HepG2 (cell line): Measurements from ENCODE around the gene PHKA2. TPM values are rescaled to one million over a fixed set of nuclear protein-coding genes. Genes with fewer than 3 reads are reported as not detected.

ENCODE experiments used
- ATAC-seq: fragments of 200-7000 bp; cut with Tn5 transposase; 3 replicates; pipeline ENCODE4 v1.9.1; 2020; ENCODE audit warnings: mild to moderate bottlenecking, moderate library complexity
- Bru-seq: library from RNA; stranded (reverse); fragments of 400-500 nt; gene quantifications from one replicate; lab custom pipeline; 2021; lab: Mats Ljungman, UMichigan
- BruChase-seq, 2 experiments: library from RNA; stranded (reverse); fragments of 400-500 nt; gene quantifications; one replicate each; lab custom pipeline; 2021; lab: Mats Ljungman, UMichigan
- BruUV-seq: library from RNA; stranded (reverse); fragments of 400-500 nt; replicated peaks from 2 replicates; lab custom pipeline; 2021; lab: Mats Ljungman, UMichigan
- CTCF ChIA-PET: fragments of 300-600 bp; formaldehyde crosslinking; extraction: SDS; loops from one replicate; lab custom pipeline; 2021; ENCODE audit warnings: low total read pairs, inconsistent platforms, low intra/inter-chr PET ratio; lab: Yijun Ruan, JAX
- POLR2A ChIA-PET: fragments of 350-600 bp; sonication (Branson Sonifier 250); formaldehyde crosslinking; loops from one replicate; lab custom pipeline; 2020; ENCODE audit warnings: antibody characterized with exemption, inconsistent platforms; lab: Yijun Ruan, JAX
- DNase-seq: peaks from one replicate; pipeline ENCODE4 v3.0.0-alpha.2; 2015; ENCODE audit warnings: low spot score
- FAIRE-seq: peaks from 3 replicates; lab custom pipeline; 2011; peaks lifted over from hg19 to GRCh38; lab: Jason Lieb, UNC
- H2AFZ ChIP-seq: one replicate; pipeline ENCODE4 v1.6.1; 2011; ENCODE audit warnings: low read length, inconsistent platforms
- H3K27ac ChIP-seq: fragments of 300-600 bp; 3 replicates; pipeline ENCODE4 v1.8.0; 2011; ENCODE audit warnings: mixed run types, mild to moderate bottlenecking, mixed read lengths, low read length, inconsistent platforms; ENCODE audit not compliant: insufficient read depth; ENCODE audit errors: extremely low read length
- H3K27me3 ChIP-seq, 2 experiments: fragments of 200-600 bp in 1 of 2; 2 replicates in 1 of 2; 3 replicates in 1 of 2; pipeline versions ENCODE4 v1.6.0 to v1.8.0; 2011; ENCODE audit warnings: low read length in 2 of 2, mild to moderate bottlenecking in 2 of 2, moderate library complexity in 2 of 2, inconsistent platforms in 1 of 2; ENCODE audit not compliant: insufficient read depth in 2 of 2, control insufficient read depth in 1 of 2
- H3K36me3 ChIP-seq, 2 experiments: fragments of 200-600 bp in 1 of 2; replicated peaks in 1 of 2; 2 replicates in 1 of 2; 3 replicates in 1 of 2; pipeline versions ENCODE4 v1.5.1 to v1.8.0; 2011; ENCODE audit warnings: low read length in 2 of 2, inconsistent platforms in 1 of 2; ENCODE audit not compliant: insufficient read depth in 2 of 2, control insufficient read depth in 1 of 2
- H3K4me1 ChIP-seq: 2 replicates; pipeline ENCODE4 v1.5.1; 2012; ENCODE audit warnings: low read length, inconsistent platforms; ENCODE audit not compliant: insufficient read depth
- H3K4me2 ChIP-seq: 2 replicates; pipeline ENCODE4 v1.6.0; 2011; ENCODE audit warnings: low read depth, low read length, inconsistent platforms
- H3K4me3 ChIP-seq, 3 experiments: fragments of 200-600 bp in 1 of 3; sonication (generic), shearing (Covaris generic) in 1 of 3; replicated peaks in 1 of 3; 2 replicates each; pipeline ENCODE4 v1.5.1; 2011 to 2016; ENCODE audit warnings: low read length in 3 of 3, inconsistent platforms in 2 of 3, low read depth in 2 of 3, mild to moderate bottlenecking in 2 of 3, control low read depth in 1 of 3, mixed read lengths in 1 of 3; ENCODE audit not compliant: insufficient read depth in 1 of 3
- H3K79me2 ChIP-seq: one replicate; pipeline ENCODE4 v1.6.1; 2011; ENCODE audit warnings: low read length, inconsistent platforms; ENCODE audit not compliant: insufficient read depth
- H3K9ac ChIP-seq: 2 replicates; pipeline ENCODE4 v1.6.0; 2011; ENCODE audit warnings: mild to moderate bottlenecking, low read depth, low read length, inconsistent platforms; ENCODE audit not compliant: insufficient read depth
- H3K9me3 ChIP-seq: 2 replicates; pipeline ENCODE4 v1.5.1; 2012; ENCODE audit warnings: mild to moderate bottlenecking, low read length
- H4K20me1 ChIP-seq: 2 replicates; pipeline ENCODE4 v1.6.0; 2011; ENCODE audit warnings: inconsistent platforms, mild to moderate bottlenecking, low read length, moderate library complexity; ENCODE audit not compliant: insufficient read depth
- ASH2L ChIP-seq: fragments of 300-600, 200-600 bp; sonication (generic); IDR thresholded peaks from 2 replicates; pipeline ENCODE4 v1.7.0; 2017; ENCODE audit warnings: low read depth, mild to moderate bottlenecking, moderate library complexity, mixed read lengths, low read length; ENCODE audit not compliant: insufficient read length
- CCDC6 ChIP-seq: sonication (generic); formaldehyde crosslinking; IDR thresholded peaks from 2 replicates; pipeline ENCODE4 v1.8.1; 2022; ENCODE audit warnings: mild to moderate bottlenecking, missing genetic modification reagents, moderate library complexity
- DMAP1 ChIP-seq: IDR thresholded peaks from 2 replicates; pipeline ENCODE4 v1.6.1; 2016
- E2F1 ChIP-seq: sonication (generic); formaldehyde crosslinking; IDR thresholded peaks from 2 replicates; pipeline ENCODE4 v1.5.0; 2020; ENCODE audit warnings: missing genetic modification reagents
- HOXA3 ChIP-seq: sonication (generic); formaldehyde crosslinking; IDR thresholded peaks from 2 replicates; pipeline ENCODE4 v1.5.0; 2020; ENCODE audit warnings: missing genetic modification reagents
- KDM6A ChIP-seq: IDR thresholded peaks from 2 replicates; pipeline ENCODE4 v1.6.1; 2016; ENCODE audit warnings: low read depth
- PHF8 ChIP-seq: sonication (generic); formaldehyde crosslinking; IDR thresholded peaks from 2 replicates; pipeline ENCODE4 v1.5.0; 2020; ENCODE audit warnings: missing genetic modification reagents
- ZFAT ChIP-seq: sonication (generic); formaldehyde crosslinking; conservative IDR thresholded peaks from 2 replicates; pipeline ENCODE4 v1.8.1; 2023; ENCODE audit warnings: missing genetic modification reagents, inconsistent platforms
- ZFP91 ChIP-seq: sonication (generic); formaldehyde crosslinking; IDR thresholded peaks from 2 replicates; pipeline ENCODE4 v1.9.0; 2022; ENCODE audit warnings: missing genetic modification reagents, mild to moderate bottlenecking, borderline replicate concordance
- ZNF232 ChIP-seq: sonication (generic); formaldehyde crosslinking; IDR thresholded peaks from 2 replicates; pipeline ENCODE4 v1.4.0; 2020; ENCODE audit warnings: missing genetic modification reagents, borderline replicate concordance
- ZNF24 ChIP-seq: fragments of 450-650 bp; IDR thresholded peaks from 2 replicates; pipeline ENCODE4 v1.6.1; 2017; ENCODE audit warnings: antibody characterized with exemption, mild to moderate bottlenecking
- ZNF792 ChIP-seq: IDR thresholded peaks from 2 replicates; pipeline ENCODE4 v1.6.1; 2016
- WGBS: methylation state at CpG from one replicate; pipeline ENCODE4 v1.1.6; 2017; ENCODE audit warnings: low lambda C conversion rate; 5-methylcytosine and 5-hydroxymethylcytosine counted together
- in situ Hi-C: cut with HindIII; loops from 2 replicates; pipeline ENCODE4 v1.10.0; 2017; ENCODE audit warnings: low pct_unique_long_range_greater_than_20kb; ENCODE audit not compliant: extremely low pct_ligation_motif_present
- intact Hi-C: fragments of 100-400 bp; cut with micrococcal nuclease; formaldehyde crosslinking; loops from one replicate; pipeline ENCODE4 v1.10.0; 2022; ENCODE audit not compliant: unreplicated experiment
- long read RNA-seq, 2 experiments: library from RNA in 1 of 2; library from polyadenylated mRNA in 1 of 2; stranded (forward) in 1 of 2; unstranded in 1 of 2; transcript quantifications; one replicate each; pipeline ENCODE4 v2.0.0, GENCODE V29; 2019 to 2022
- polyA minus RNA-seq, 3 experiments: library from RNA; depleted of rRNA, polyadenylated mRNA; stranded (reverse); fragments of >200 nt; gene quantifications; 2 replicates each; pipeline ENCODE4 v1.2.3, GENCODE V29; 2011; ENCODE audit warnings: low replicate concordance in 1 of 3
- polyA plus RNA-seq, 8 experiments: library from polyadenylated mRNA; depleted of rRNA in 3 of 8; stranded (reverse) in 7 of 8; unstranded in 1 of 8; fragments of >200 nt; fragmentation: Illumina TruSeq in 4 of 8; extraction: Trizol in 4 of 8; gene quantifications; 2 replicates each; pipeline versions ENCODE4 v1.2.1 to v1.2.3, GENCODE V29; 2011 to 2016; ENCODE audit warnings: low read depth in 4 of 8, missing spikeins in 1 of 8, mixed read lengths in 1 of 8; ENCODE audit not compliant: insufficient read depth in 1 of 8
- total RNA-seq, 5 experiments: library from RNA; depleted of rRNA; stranded (reverse); fragments of >200 nt; fragmentation: Illumina TruSeq; extraction: Trizol; gene quantifications; 2 replicates each; pipeline ENCODE4 v1.2.3, GENCODE V29; 2016; ENCODE audit warnings: low read depth in 1 of 5

Gene PHKA2
- 15.4 and 20.5 TPM in 2 replicates for total RNA-seq (2016; rRNA removed; fragmentation: Illumina TruSeq; extraction: Trizol)
- total RNA-seq (2016; cell fraction: cytosol; rRNA removed; fragmentation: Illumina TruSeq; extraction: Trizol; ENCODE audit: low read depth) = 3.6 and 3.8 TPM in 2 replicates
- 15.1 and 20.1 TPM in 2 replicates for total RNA-seq (2016; cell fraction: insoluble cytoplasmic fraction; rRNA removed; fragmentation: Illumina TruSeq; extraction: Trizol)
- 5.7 and 6.3 TPM in 2 replicates for total RNA-seq (2016; cell fraction: membrane; rRNA removed; fragmentation: Illumina TruSeq; extraction: Trizol)
- total RNA-seq (2016; cell fraction: nucleus; rRNA removed; fragmentation: Illumina TruSeq; extraction: Trizol) = 38.1 and 39.0 TPM in 2 replicates
- polyA plus RNA-seq (2011; rRNA removed) = 273 and 366 TPM in 2 replicates
- 63.5 and 79.6 TPM in 2 replicates for polyA plus RNA-seq (2011; cell fraction: cytosol; rRNA removed)
- 2,242 and 2,679 TPM in 2 replicates for polyA plus RNA-seq (2011; cell fraction: nucleus; rRNA removed)
- polyA plus RNA-seq (2012) = 163 and 167 TPM in 2 replicates
- 1.6 and 1.7 TPM in 2 replicates for polyA plus RNA-seq (2016; cell fraction: cytosol; fragmentation: Illumina TruSeq; extraction: Trizol; ENCODE audit: low read depth)
- polyA plus RNA-seq (2016; cell fraction: insoluble cytoplasmic fraction; fragmentation: Illumina TruSeq; extraction: Trizol; ENCODE audit: low read depth) = 15.4 and 16.9 TPM in 2 replicates
- 3.7 and 4.0 TPM in 2 replicates for polyA plus RNA-seq (2016; cell fraction: membrane; fragmentation: Illumina TruSeq; extraction: Trizol; ENCODE audit: low read depth)
- 129 and 139 TPM in 2 replicates for polyA plus RNA-seq (2016; cell fraction: nucleus; fragmentation: Illumina TruSeq; extraction: Trizol; ENCODE audit: insufficient read depth, low read depth)
- 50.1 and 194 TPM in 2 replicates for polyA minus RNA-seq (2011; rRNA and poly(A)+ RNA removed; ENCODE audit: low replicate concordance)
- 45.9 and 57.7 TPM in 2 replicates for polyA minus RNA-seq (2011; cell fraction: cytosol; rRNA and poly(A)+ RNA removed)
- 560 and 596 TPM in 2 replicates for polyA minus RNA-seq (2011; cell fraction: nucleus; rRNA and poly(A)+ RNA removed)
- percentile 71 among the genes with signal in this experiment for Bru-seq, nascent RNA
- percentile 72 among the genes with signal in this experiment for BruChase-seq, experiment 1, labeled RNA remaining after a 6-hour chase
- BruChase-seq, experiment 2, labeled RNA remaining after a 2-hour chase = percentile 74 among the genes with signal in this experiment
- long read RNA-seq, experiment 1, partial matches to known transcripts = 1 of 4 reads
- long read RNA-seq, experiment 1, other reads (novel, unspliced or antisense) = 3 of 4 reads
- long read RNA-seq, experiment 2, full-length matches to known transcripts = 5 of 27 reads
- long read RNA-seq, experiment 2, partial matches to known transcripts = 5 of 27 reads
- long read RNA-seq, experiment 2, other reads (novel, unspliced or antisense) = 17 of 27 reads

GRCh38 chrX:18983666-18984380, at the start of gene PHKA2:
TSS of gene PHKA2 (minus strand) at chrX:18984114. CDS start at chrX:18983932, 182 bp downstream.
- peak; percentile 29 for DNase-seq
- 0 out of 2 replicates have a peak, but pooled peaks have one; percentile 25 for TF ChIP-seq E2F1 (CRISPR knock-in tag)
- TF ChIP-seq ZFP91 (CRISPR knock-in tag) = 0 out of 2 replicates have a peak, but pooled peaks have one; percentile 5
- TF ChIP-seq ASH2L = peak; percentile 24
- TF ChIP-seq PHF8 (CRISPR knock-in tag) = peak; percentile 56
- TF ChIP-seq ZNF232 (CRISPR knock-in tag) = 0 out of 2 replicates have a peak, but pooled peaks have one; percentile 25
- 0 out of 2 replicates have a peak, but pooled peaks have one; percentile 10 for TF ChIP-seq ZNF792 (CRISPR knock-in tag)
- no peak for TF ChIP-seq CCDC6 (CRISPR knock-in tag)
- 0 out of 2 replicates have a peak, but pooled peaks have one; percentile 16 for TF ChIP-seq DMAP1 (CRISPR knock-in tag)
- TF ChIP-seq ZFAT (CRISPR knock-in tag) = no peak
- no peak for TF ChIP-seq ZNF24
- 0 out of 2 replicates have a peak, but pooled peaks have one; percentile 8 for TF ChIP-seq HOXA3
- no peak for TF ChIP-seq KDM6A (CRISPR knock-in tag)

More at GRCh38 chrX:18983666-18984380, at the start of gene PHKA2:
- FAIRE-seq (peak; percentile 32), ATAC-seq (peak; percentile 82)
- Histone ChIP-seq H3K4me1 (peaks cover 28% of the 10 kb centered on the region), H3K4me2 (peak within 1 kb of the TSS; percentile 77), H3K9me3 (no peaks in the 10 kb centered on the region), H3K4me3 (peak within 1 kb of the TSS; percentile 75 to 82 (median 80)), H3K79me2 (peaks cover 44% of the 10 kb centered on the region), H4K20me1 (no peaks in the 10 kb centered on the region), H3K9ac (peak within 1 kb of the TSS; percentile 80), H2AFZ (no peak within 1 kb of the TSS), H3K27ac (peak within 1 kb of the TSS; percentile 95), H3K27me3 (no peaks in the 10 kb centered on the region), H3K36me3 (peaks cover 0 to 3% of the 10 kb centered on the region in 2 experiments; a peak in 1 of 5 replicates)
- in situ Hi-C loops = no loop called here
- BruUV-seq = no TSS peak
- intact Hi-C loops = no loop called here
- CTCF ChIA-PET = no interaction called here
- POLR2A ChIA-PET = interaction anchor here (1.0 to 1.7 kb wide), 6 partner anchors 9 to 582 kb away, joined by 3 to 6 read pairs (median 4); no protein-coding TSS in a partner anchor
- no CpG with 5 or more reads among the region's 64 CpGs for WGBS
